GM20000 (cell line): ENCODE data around the gene KCNA3.

Experiments
- DNase-seq: peaks from one replicate; pipeline ENCODE4 v3.0.0; 2012; ENCODE audit warnings: low spot score
- CTCF ChIP-seq: IDR thresholded peaks from 2 replicates; pipeline ENCODE4 v1.5.1; 2012; ENCODE audit warnings: mild to moderate bottlenecking, control low read depth; ENCODE audit errors: extremely low read depth, missing control alignments

KCNA3 gene

DNA sequence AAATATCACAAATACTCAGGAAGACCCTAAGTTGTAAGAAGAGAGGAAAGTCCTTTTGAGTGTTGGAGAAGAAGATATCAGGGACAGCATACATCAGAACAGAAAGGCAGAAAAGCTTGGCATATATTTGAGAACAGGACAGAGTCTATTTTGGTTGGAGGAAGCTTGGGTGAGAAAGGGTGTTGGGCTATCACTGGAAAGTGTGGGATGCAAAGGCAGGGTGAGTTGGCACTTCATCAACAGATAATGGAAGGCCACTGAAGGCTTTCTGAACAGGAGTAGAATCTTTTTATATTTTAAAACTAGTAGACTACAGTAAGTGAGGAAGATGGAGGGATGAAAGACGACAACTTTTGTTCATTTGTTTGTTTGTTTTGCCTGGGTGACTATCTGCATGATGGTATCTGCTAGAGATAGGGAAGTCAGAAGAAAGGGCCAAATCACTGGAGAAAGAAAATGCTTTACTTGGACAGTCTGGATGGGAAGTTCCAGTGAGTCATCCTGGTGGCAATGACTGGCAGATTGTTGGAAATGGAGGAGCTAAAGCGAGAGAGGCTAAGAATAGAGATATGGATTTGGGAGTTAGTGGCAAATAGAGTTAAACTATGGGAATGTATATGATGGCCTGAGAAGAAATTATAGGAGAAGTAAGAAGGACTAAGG is 34.9 kb downstream of the KCNA3 start:
- DNase-seq: no peak
- no peak for TF ChIP-seq CTCF

GRCh38 chr1:110638556-110638955 is 36.2 kb downstream of the KCNA3 start:
- no peak for TF ChIP-seq CTCF
- no peak for DNase-seq

GRCh38 chr1:110638058-110638457 is 36.7 kb downstream of the KCNA3 start:
- DNase-seq: no peak
- no peak for TF ChIP-seq CTCF

DNA sequence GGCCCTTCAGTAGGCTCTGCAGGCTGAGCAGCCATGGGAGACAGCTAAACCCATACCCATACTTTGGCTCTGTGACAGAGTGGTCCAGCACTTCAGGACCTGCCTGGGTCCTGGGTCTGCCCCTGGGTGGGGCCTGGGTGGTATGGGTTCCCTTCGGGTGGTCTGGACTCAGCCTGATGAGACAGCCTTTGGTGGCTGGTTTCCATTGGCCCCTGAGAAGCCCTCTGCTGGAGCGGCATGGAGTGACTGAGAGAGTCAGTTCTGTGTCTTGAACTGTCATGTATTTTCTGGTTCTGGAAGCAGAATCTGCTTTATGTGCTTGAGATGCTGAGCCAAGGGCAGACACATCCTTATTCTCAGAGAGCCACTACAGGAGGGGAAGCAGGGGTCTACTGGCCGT is 37.3 kb downstream of the KCNA3 start:
- TF ChIP-seq CTCF: no peak
- DNase-seq: no peak

GRCh38 chr1:110636149-110636935 is 38.4 kb downstream of the KCNA3 start:
- DNase-seq: no peak

GRCh38 chr1:110635434-110635833 is 39.3 kb downstream of the KCNA3 start:
- no peak for DNase-seq
- no peak for TF ChIP-seq CTCF

More at GRCh38 chr1:110636149-110636935, 38.4 kb downstream of the KCNA3 start:
- TF ChIP-seq CTCF: no peak
